ENCODE data around the gene SPATA20. TPM values are rescaled to one million over a fixed set of nuclear protein-coding genes. Genes with fewer than 3 reads are reported as not detected.

Gene SPATA20
- total and polyA plus RNA-seq, 2 of the 13 experiments (the other 11 are each of a cell fraction or from before 2014, with no cell fraction given): 36.1 to 64.8 TPM

DNA sequence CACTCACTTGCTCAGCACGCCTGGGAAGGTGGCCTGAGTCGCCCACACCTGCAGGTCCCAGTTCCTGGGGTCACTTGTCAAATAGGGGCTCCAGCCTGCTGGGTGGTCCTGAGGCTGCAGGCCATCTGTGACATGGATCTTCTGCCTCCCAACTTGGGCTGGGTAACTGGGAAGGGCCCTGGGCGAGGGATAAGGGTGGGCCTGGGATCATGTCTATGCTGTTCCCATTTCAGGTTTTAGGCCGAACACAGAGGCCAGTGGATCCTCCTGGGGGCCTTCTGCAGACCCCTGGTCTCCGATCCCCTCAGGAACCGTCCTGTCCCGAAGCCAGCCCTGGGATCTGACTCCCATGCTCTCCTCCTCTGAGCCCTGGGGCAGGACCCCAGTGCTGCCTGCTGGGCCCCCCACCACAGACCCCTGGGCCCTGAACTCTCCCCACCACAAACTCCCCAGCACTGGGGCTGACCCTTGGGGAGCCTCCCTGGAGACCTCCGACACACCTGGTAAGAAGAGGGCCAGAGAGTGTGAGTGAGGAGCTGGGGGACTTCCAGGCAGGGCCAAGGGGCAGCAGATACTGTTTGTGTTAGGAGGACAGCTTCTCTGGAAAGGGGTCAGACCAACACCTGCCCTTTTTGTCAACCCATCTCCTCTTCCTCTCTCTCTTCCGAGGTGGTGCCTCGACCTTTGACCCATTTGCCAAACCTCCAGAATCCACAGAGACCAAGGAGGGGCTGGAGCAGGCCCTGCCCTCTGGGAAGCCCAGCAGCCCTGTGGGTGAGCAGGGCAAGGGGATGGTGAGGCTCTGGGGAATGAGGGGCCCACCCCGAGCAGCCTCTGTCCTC lies 6.2 kb upstream of the SPATA20 start (continued):
- TF ChIP-seq, protein P1, sequence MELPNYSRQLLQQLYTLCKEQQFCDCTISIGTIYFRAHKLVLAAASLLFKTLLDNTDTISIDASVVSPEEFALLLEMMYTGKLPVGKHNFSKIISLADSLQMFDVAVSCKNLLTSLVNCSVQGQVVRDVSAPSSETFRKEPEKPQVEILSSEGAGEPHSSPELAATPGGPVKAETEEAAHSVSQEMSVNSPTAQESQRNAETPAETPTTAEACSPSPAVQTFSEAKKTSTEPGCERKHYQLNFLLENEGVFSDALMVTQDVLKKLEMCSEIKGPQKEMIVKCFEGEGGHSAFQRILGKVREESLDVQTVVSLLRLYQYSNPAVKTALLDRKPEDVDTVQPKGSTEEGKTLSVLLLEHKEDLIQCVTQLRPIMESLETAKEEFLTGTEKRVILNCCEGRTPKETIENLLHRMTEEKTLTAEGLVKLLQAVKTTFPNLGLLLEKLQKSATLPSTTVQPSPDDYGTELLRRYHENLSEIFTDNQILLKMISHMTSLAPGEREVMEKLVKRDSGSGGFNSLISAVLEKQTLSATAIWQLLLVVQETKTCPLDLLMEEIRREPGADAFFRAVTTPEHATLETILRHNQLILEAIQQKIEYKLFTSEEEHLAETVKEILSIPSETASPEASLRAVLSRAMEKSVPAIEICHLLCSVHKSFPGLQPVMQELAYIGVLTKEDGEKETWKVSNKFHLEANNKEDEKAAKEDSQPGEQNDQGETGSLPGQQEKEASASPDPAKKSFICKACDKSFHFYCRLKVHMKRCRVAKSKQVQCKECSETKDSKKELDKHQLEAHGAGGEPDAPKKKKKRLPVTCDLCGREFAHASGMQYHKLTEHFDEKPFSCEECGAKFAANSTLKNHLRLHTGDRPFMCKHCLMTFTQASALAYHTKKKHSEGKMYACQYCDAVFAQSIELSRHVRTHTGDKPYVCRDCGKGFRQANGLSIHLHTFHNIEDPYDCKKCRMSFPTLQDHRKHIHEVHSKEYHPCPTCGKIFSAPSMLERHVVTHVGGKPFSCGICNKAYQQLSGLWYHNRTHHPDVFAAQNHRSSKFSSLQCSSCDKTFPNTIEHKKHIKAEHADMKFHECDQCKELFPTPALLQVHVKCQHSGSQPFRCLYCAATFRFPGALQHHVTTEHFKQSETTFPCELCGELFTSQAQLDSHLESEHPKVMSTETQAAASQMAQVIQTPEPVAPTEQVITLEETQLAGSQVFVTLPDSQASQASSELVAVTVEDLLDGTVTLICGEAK (IDR thresholded peaks at IDR 0.05): no peak
- TF ChIP-seq, protein P1 (CRISPR knock-in tag; IDR thresholded peaks at IDR 0.05): no peak
- no peak for TF ChIP-seq ZNF607 (CRISPR knock-in tag; IDR thresholded peaks at IDR 0.05; ENCODE audit: borderline replicate concordance)
- TF ChIP-seq RORA (CRISPR knock-in tag; IDR thresholded peaks at IDR 0.05): no peak
- no peak for TF ChIP-seq ZNF746 (CRISPR knock-in tag; IDR thresholded peaks at IDR 0.05)
- no peak for TF ChIP-seq FOXC1 (CRISPR knock-in tag; IDR thresholded peaks at IDR 0.05; ENCODE audit: borderline replicate concordance)
- TF ChIP-seq PAX8 (CRISPR knock-in tag; IDR thresholded peaks at IDR 0.05; ENCODE audit: borderline replicate concordance): no peak
- no peak for TF ChIP-seq ZBTB8A (CRISPR knock-in tag; IDR thresholded peaks at IDR 0.05; ENCODE audit: borderline replicate concordance, low read depth)
- no peak for TF ChIP-seq ZNF556 (CRISPR knock-in tag; IDR thresholded peaks at IDR 0.05; ENCODE audit: borderline replicate concordance)
- no peak for TF ChIP-seq HNF4G (IDR thresholded peaks at IDR 0.05; ENCODE audit: borderline replicate concordance, low read depth, low read length)
- peak; percentile 61; the same call in 1 of the 2 replicates for TF ChIP-seq HNF4G (CRISPR knock-in tag; IDR thresholded peaks at IDR 0.05; ENCODE audit: borderline replicate concordance, low read depth)
- TF ChIP-seq CCDC6 (CRISPR knock-in tag; IDR thresholded peaks at IDR 0.05): 0 out of 2 replicates have a peak, but pooled peaks have one; percentile 11
- no peak for TF ChIP-seq SALL1 (CRISPR knock-in tag; IDR thresholded peaks at IDR 0.05)
- TF ChIP-seq ZNF510 (CRISPR knock-in tag; IDR thresholded peaks at IDR 0.05; ENCODE audit: low read depth): no peak
- TF ChIP-seq HNF4A (CRISPR knock-in tag; IDR thresholded peaks at IDR 0.05): peak; percentile 65
- peak; percentile 64; the same call in 1 of the 2 replicates for TF ChIP-seq ZNF83 (CRISPR knock-in tag; IDR thresholded peaks at IDR 0.05; ENCODE audit: borderline replicate concordance)
- peak; percentile 38; the same call in 1 of the 2 replicates for TF ChIP-seq RXRA (CRISPR knock-in tag; IDR thresholded peaks at IDR 0.05)
- TF ChIP-seq AGO1 (IDR thresholded peaks at IDR 0.05; ENCODE audit: low read depth, low read length, poor library complexity, severe bottlenecking): peak; percentile 32
- no peak for TF ChIP-seq ZNF12 (CRISPR knock-in tag; IDR thresholded peaks at IDR 0.05)
- TF ChIP-seq PRMT3 (CRISPR knock-in tag; IDR thresholded peaks at IDR 0.05; ENCODE audit: borderline replicate concordance, low read depth): no peak
- no peak for TF ChIP-seq ZNF619 (CRISPR knock-in tag; IDR thresholded peaks at IDR 0.05)

All from HepG2 (cell line).